Renal pelvis (tissue), 4 donors: ENCODE measurements around the gene SOAT2. TPM values are rescaled to one million over a fixed set of nuclear protein-coding genes. Genes with fewer than 3 reads are reported as not detected.
A peak's percentile ranks its signal among the peaks of the same experiment; 100 is the strongest.
"Not testable (repeated sequence)": the region's sequence is repeated elsewhere in the genome, so short reads cannot be mapped to it uniquely, and the experiment has no call there.

Experiments
- DNase-seq: peaks from one replicate; pipeline ENCODE4 v3.0.0-alpha.2; 2013
- polyA plus RNA-seq, 3 donors: library from polyadenylated mRNA; unstranded; fragments of 120-200 nt; gene quantifications; one replicate each; pipeline ENCODE4 v1.2.1, GENCODE V29; 2013; ENCODE audit not compliant: insufficient read length in 3 of 3

SOAT2 gene
- polyA plus RNA-seq, 3 donors: 2.4 to 3.0 (median 2.7) TPM

DNA sequence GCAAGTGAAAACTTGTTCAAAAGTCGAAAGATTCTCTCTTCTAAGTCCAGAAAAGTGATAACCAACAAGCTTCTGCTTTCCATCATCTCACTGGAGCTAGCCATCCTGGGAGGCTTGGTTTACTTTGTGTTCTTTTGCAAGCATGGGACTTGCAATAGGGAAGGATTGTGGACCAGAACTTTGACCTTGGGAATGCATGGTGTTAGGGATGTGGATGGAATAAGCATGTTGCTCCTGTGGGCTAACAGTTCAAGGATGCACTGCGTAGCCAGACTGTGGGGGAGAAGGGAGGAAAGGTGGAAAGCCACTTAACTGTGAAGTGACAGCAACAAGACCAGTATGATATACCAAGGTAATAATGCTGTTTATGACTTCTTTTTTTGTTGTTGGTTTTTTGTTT is 28.6 kb downstream of the SOAT2 start:
- no peak for DNase-seq

- DNase-seq: no peak
Observed at GRCh38 chr12:53133722-53134121, 30.4 kb downstream of the SOAT2 start.

DNA sequence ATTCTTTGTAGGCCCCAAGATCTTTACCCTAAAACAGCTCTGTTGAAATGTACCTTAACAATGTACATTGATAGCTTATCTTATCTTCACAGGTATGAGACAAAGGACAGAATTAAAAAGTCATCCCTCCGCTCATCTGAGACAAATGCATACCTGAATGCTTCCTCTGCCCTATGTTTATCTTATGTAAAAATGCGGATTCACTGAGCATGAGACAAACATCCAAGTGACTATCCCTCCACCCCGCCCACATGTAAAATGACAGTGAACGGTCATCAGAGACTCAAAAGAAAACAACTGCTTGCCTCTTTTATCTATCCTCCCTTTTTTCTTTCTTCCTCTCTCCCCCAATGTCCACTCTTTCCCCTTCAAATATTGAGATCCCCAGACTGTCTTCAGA is 40.1 kb downstream of the SOAT2 start:
- DNase-seq: no peak

GRCh38 chr12:53145383-53146260 is 42.3 kb downstream of the SOAT2 start:
- DNase-seq: no peak

GRCh38 chr12:53147181-53147580 is 43.9 kb downstream of the SOAT2 start:
- DNase-seq: no peak

DNA sequence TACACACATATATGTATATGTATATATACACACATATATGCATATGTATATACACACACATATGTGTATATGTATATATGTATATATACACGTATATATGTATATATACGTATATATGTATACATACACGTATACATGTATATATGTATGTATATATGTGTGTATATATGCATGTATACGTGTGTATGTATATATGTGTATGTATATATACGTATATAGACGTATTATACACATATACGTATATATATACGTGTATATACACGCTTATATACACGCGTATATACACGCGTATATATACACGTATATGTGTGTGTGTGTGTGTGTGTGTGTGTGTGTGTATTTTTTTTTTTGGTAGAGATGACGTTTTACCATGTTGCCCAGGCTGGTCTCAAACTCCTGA is 44.4 kb downstream of the SOAT2 start:
- no peak for DNase-seq

DNA sequence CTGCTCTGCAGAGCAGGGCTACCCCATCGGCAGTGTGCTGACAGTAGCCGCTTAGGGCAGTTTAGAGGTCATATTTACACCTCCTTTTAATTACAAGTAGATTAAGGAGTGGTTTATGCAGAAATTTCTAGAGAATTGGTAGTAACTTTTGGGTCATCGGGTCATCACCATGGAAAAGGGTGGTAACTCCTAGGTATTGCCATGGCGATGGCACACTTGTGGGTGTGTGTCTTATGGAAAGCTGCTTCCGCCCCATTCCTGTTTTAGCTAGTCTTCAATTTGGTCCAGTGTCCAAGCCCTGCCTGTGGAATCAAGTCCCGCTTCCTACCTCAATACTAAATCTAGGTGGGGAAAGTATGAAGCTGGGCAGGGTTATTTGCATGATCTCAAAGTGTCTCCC is 47.8 kb downstream of the SOAT2 start:
- DNase-seq: no peak

- DNase-seq: no peak
Observed at GRCh38 chr12:53152390-53152789, 49.1 kb downstream of the SOAT2 start.

GRCh38 chr12:53159195-53159839 is 56.0 kb downstream of the SOAT2 start:
- DNase-seq: peak; percentile 65

- DNase-seq: no peak
Observed at GRCh38 chr12:53160000-53160399, 56.7 kb downstream of the SOAT2 start.

DNA sequence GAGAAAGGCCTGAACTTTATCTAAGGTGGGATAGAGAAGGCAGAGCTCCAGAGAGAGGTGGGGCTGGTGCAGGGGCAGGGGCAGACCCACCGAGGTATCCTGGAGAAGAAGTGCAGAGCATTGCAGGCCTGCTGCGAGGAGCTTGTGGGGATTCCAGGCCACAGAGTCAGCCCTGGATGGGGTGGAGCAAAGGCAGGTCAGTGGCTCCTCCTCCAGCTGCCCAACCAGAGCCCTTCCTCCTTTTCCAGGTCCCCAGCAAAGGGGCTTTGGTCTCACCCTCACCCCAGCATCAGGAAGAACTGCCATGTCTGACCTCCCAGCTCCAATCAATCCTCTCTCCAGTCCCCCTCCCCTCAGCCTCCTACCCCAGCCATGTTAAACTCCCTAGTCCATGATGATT is 57.4 kb downstream of the SOAT2 start:
- DNase-seq: no peak

- DNase-seq: no peak
Observed at GRCh38 chr12:53161119-53161911, 58.0 kb downstream of the SOAT2 start.

- not testable (repeated sequence) for DNase-seq
Observed at GRCh38 chr12:53163008-53163407, 59.7 kb downstream of the SOAT2 start.

- no peak for DNase-seq
Observed at GRCh38 chr12:53166837-53167236, 63.6 kb downstream of the SOAT2 start.

DNA sequence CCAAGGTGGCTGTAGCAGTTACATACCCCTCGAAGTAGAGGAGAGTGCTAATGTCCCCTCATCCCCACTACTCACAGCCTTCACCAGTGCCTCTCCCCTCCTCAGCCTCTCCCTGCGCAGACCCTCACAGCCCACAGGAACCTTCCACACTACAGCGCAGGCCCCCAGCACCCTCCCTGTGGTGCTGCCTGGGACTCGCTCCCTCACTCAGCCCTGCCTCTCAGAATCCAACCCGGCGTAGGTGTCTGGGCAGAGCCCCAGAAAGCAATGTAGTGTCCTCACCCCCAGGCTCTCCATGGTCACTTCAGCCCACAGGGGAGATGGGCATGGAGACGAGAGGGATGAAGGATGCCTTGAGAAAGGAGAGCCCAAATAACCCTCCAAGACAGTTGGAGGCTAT is 66.4 kb downstream of the SOAT2 start:
- no peak for DNase-seq

GRCh38 chr12:53170215-53170614 is 66.9 kb downstream of the SOAT2 start:
- DNase-seq: no peak

DNA sequence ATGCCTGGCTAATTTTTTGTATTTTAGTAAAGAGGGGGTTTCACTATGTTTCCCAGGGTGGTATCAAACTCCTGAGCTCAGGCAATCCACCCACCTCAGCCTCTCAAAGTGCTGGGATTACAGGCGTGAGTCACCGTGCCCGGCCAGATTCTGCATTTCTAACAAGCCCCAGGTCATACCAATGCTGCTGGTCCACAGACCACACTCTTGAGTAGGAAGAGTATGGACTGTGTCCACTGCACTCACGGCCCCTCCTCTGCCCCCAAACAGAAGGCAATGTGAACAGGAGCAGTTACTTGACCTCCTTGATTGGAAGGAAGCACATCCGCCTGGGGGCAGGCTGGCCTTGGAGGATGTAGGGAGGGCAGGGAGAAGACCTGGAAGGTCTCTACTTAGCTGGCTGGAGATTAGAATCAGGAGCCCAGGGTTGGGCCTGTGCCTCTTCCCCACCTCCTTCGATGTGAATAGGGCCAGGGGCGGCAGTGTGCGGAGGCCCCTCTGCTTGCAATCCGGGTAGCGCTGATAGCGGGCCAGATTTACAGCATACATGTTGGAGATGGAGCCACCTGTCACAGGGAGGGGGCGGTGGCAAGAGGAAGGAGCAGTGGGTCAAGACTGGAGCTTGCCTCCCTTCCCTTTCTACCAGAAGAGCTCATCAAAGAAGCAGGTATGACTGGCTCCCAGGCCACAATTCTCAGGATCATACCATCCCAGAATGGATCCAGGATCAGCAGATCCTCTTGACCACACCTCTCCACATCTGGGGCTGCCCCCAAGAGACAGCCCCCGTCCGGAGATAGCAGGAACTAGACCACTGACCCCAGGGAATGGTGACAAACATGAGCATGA is 67.8 kb downstream of the SOAT2 start:
- no peak for DNase-seq

DNA sequence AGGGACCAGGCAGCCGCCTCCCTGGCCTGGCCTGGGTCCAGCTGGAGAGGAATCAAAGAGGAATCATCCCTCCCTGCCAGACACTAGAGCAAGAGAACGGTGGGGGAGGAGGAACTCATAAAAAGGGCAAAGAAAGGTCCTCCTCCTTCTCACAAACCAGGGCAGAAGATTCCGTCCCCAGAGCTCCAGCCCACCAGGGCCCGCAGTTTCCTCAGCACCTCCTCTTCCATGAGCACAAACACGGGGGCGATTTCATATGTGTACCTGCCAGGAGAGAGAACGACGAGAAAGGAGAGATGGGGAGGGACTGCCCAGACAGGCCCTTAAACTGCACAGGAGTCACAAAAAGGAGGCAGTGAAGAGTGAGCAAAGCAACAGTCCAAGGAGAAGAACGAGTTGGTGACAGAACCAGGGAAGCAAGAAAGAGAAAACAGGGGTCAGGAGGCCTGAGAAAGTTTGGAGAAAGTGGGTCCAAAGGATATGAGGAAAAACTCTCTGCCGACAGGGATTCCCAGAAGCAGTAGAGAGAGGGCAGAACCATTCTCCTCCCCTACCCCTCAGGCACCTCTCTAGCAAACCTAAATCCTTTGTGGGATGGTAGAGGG is 68.5 kb downstream of the SOAT2 start:
- DNase-seq: peak; percentile 34

- no peak for DNase-seq
Observed at GRCh38 chr12:53172352-53172751, 69.1 kb downstream of the SOAT2 start.

- no peak for DNase-seq
Observed at GRCh38 chr12:53173085-53173715, 69.9 kb downstream of the SOAT2 start.
